HG03469 (cell line): ENCODE data around the gene ZNF557.
A peak's percentile ranks its signal among the peaks of the same experiment; 100 is the strongest.
"Not testable (repeated sequence)": the region's sequence is repeated elsewhere in the genome, so short reads cannot be mapped to it uniquely, and the experiment has no call there.

Experiments used
- ATAC-seq: cut with Tn5 transposase; IDR thresholded peaks from one replicate; pipeline ENCODE4 v1.9.1; 2021; ENCODE audit warnings: mild to moderate bottlenecking, moderate library complexity, moderate number of reproducible peaks; ENCODE audit not compliant: unreplicated experiment

Gene ZNF557

GRCh38 chr19:7069042-7069903 is at the start of gene ZNF557:
TSS of gene ZNF557 (plus strand) at chr19:7069703. CDS start at chr19:7075075, 5,372 bp downstream.
- ATAC-seq: peak; percentile 55

- ATAC-seq: not testable (repeated sequence)
Measured at GRCh38 chr19:7021331-7021730, 48.2 kb upstream of the ZNF557 start, which contains the start of gene MBD3L2B. TSS of gene MBD3L2B (minus strand) at chr19:7021431. CDS start at chr19:7021397, 34 bp downstream.

- not testable (repeated sequence) for ATAC-seq
Measured at GRCh38 chr19:7028790-7029189, 40.7 kb upstream of the ZNF557 start.

GRCh38 chr19:7030278-7030677 is 39.2 kb upstream of the ZNF557 start, which contains the start of gene MBD3L5:
TSS of gene MBD3L5 (plus strand) at chr19:7030578. CDS start at chr19:7030612, 34 bp downstream.
- ATAC-seq: not testable (repeated sequence)

- not testable (repeated sequence) for ATAC-seq
Measured at GRCh38 chr19:7040079-7040478, 29.4 kb upstream of the ZNF557 start, which contains the start of gene MBD3L4. TSS of gene MBD3L4 (minus strand) at chr19:7040179. CDS start at chr19:7040144, 35 bp downstream.

GRCh38 chr19:7041563-7041962 is 27.9 kb upstream of the ZNF557 start:
- ATAC-seq: not testable (repeated sequence)

- not testable (repeated sequence) for ATAC-seq
Measured at GRCh38 chr19:7049021-7049420, 20.5 kb upstream of the ZNF557 start, which contains the start of gene MBD3L2. TSS of gene MBD3L2 (plus strand) at chr19:7049321. CDS start at chr19:7049374, 53 bp downstream.

- ATAC-seq: not testable (repeated sequence)
Measured at GRCh38 chr19:7051421-7051820, 18.1 kb upstream of the ZNF557 start.

GRCh38 chr19:7052896-7053295 is 16.6 kb upstream of the ZNF557 start:
- ATAC-seq: not testable (repeated sequence)

- ATAC-seq: not testable (repeated sequence)
Measured at GRCh38 chr19:7054635-7055368, 14.7 kb upstream of the ZNF557 start.

- ATAC-seq: not testable (repeated sequence)
Measured at GRCh38 chr19:7055679-7056078, 13.8 kb upstream of the ZNF557 start.

- not testable (repeated sequence) for ATAC-seq
Measured at GRCh38 chr19:7056371-7056770, 13.1 kb upstream of the ZNF557 start.

GRCh38 chr19:7058576-7058975 is 10.9 kb upstream of the ZNF557 start, which contains the start of gene MBD3L3:
TSS of gene MBD3L3 (minus strand) at chr19:7058676. CDS start at chr19:7058605, 71 bp downstream.
- not testable (repeated sequence) for ATAC-seq

GRCh38 chr19:7059977-7060376 is 9.5 kb upstream of the ZNF557 start:
- not testable (repeated sequence) for ATAC-seq

- no peak for ATAC-seq
Measured at GRCh38 chr19:7063339-7063738, 6.2 kb upstream of the ZNF557 start.

GRCh38 chr19:7063764-7064418 is 5.6 kb upstream of the ZNF557 start:
- no peak for ATAC-seq

- not testable (repeated sequence) for ATAC-seq
Measured at GRCh38 chr19:7067122-7067521, 2.4 kb upstream of the ZNF557 start.

- no peak for ATAC-seq
Measured at GRCh38 chr19:7067716-7068115, 1.8 kb upstream of the ZNF557 start.

- ATAC-seq: no peak
Measured at GRCh38 chr19:7068599-7068998, 904 bp upstream of the ZNF557 start.

- no peak for ATAC-seq
Measured at GRCh38 chr19:7069904-7070226, 362 bp downstream of the ZNF557 start.

- ATAC-seq: no peak
Measured at GRCh38 chr19:7072541-7072940, 3.0 kb downstream of the ZNF557 start.
